GM18519 (cell line): ENCODE measurements around the gene WFDC10A.
"Not testable (repeated sequence)": the region's sequence is repeated elsewhere in the genome, so short reads cannot be mapped to it uniquely, and the experiment has no call there.

Experiments
- ATAC-seq: cut with Tn5 transposase; IDR thresholded peaks from one replicate; pipeline ENCODE4 v1.9.1; 2021; ENCODE audit warnings: mild to moderate bottlenecking, moderate library complexity; ENCODE audit not compliant: unreplicated experiment, low FRiP score

The WFDC10A gene

DNA sequence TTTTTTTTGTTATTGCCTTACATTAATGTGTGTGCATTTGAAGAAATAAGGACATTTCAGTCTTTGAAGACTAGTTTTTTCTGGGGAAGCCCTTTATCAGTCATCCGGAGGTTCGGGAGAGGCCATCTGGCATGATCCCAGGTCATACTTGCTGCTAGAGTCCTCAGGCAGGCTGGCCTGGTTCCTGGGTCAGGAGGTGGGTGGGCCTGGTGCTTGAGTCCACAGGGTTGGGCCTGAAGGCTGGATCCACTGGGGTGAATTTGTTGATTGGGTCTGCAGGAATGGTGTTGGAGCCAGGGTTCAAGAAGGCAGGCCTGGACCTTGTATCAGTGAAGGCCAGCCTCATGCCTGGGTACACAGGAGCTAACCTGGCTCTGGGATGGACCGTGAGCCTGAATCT, 17.3 kb downstream of the WFDC10A start:
- no peak for ATAC-seq

DNA sequence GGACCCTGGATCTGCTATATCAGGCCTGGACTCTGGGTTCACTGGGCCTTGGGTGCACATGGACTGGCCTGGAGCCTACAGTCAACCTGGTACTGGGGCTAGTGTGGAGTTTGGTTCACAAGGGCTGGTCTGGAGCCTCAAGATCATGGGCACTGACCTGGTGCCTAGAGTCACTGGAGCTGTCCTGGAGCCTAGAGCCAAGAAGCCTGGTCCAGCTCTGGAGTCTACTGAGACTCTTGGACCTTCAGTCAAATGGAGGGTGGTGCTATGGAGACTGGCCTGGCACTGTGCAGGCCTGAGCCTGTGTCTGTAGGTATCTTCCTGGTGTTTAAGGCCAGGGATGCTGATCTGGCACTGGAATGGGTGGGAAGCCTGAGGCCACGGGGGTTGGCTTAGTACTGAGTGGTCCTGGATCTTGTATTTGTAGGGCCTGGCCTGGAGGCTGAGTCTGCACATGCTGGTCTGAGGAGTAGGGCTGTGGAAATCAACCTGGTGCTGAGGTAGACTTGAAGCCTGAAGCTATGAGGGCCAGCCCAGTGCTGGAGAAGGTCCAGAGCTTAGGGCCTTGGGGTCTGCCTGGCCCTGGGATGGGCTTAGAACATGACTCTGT, 18.0 kb downstream of the WFDC10A start:
- no peak for ATAC-seq

DNA sequence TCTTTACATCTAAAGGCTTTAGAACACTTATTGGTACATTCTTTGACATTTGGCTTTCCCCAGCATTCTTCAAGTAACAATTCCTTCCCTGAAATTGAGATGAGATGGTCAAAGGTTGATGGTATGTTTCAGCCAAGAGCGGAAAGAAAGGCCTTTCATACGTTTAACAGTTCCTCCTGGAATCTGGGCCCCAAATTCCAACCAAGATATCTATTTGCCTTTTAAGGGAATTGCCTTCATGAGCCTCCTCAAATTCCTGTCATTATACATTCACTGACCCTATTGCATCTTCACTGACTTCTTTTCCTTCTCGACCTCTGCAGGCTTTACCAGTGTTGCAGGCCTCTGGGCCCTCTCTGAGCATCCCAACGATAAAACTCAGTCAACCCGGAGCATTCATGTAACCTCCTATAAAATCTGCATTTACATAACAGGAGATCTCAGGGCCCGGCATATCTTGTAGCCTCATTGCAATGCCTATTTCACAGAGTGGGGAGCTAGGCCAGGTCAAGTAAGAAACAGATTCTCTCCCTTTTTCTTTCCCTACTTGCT, 19.8 kb downstream of the WFDC10A start:
- no peak for ATAC-seq

DNA sequence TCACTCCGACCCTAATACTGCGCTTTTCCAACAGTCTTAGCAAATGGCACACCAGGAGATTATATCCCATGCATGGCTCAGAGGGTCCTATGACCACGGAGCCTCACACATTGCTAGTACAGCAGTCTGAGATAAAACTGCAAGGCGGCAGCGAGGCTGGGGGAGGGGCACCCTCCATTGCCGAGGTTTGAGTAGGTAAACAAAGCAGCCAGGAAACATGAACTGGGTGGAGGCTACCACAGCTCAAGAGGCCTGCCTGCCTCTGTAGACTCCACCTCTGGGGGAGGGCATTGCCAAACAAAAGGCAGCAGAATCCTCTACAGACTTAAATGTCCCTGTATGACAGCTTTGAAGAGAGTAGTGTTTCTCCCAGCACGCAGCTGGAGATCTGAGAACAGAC, 22.2 kb downstream of the WFDC10A start:
- not testable (repeated sequence) for ATAC-seq

DNA sequence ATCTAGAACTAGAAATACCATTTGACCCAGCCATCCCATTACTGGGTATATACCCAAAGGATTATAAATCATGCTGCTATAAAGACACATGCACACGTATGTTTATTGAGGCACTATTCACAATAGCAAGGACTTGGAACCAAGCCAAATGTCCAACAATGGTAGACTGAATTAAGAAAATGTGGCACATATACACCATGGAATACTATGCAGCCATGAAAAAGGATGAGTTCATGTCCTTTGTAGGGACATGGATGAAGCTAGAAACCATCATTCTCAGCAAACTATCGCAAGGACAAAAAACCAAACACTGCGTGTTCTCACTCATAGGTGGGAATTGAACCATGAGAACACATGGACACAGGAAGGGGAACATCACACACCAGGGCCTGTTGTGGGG, 27.5 kb downstream of the WFDC10A start:
- not testable (repeated sequence) for ATAC-seq

DNA sequence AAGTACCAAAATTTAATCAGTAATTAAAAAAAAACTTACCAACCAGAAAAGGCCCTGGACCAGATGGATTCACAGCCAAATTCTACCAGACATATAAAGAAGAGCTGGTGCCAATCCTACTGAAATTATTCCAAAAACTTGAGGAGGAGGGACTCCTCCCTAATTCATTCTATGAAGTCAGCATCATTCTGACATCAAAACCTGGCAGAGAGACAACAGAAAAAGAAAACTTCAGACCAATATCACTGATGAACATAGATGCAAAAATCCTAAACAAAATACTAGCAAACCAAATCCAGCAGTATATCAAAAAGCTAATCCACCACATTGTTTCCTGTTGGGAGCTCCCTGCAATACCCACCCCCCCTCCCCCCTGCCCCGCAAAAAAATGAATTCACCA, 40.6 kb downstream of the WFDC10A start, which contains the start of gene WFDC11:
TSS of gene WFDC11 (minus strand) at position 101 of the 400 bp plus-strand sequence. CDS start 19,639 bp downstream, outside the sequence.
- ATAC-seq: no peak

DNA sequence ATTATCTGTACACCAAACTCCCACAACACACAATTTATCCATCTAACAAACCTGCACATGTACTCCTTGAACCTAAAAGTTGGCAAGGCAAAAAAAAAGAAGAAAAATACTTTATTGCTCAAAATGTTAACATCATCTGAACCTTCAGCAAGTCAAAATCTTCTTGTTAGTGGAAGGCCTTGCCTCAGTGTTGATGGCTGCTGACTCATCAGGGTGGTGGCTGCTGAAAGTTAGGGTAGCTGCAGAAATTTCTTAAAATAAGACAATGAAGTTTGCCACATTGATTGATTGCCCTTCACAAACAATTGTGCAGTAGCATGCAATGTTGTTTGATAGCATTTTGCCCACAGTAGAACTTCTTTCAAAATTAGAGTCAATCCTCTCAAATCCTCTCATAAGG, 43.2 kb downstream of the WFDC10A start:
- no peak for ATAC-seq

DNA sequence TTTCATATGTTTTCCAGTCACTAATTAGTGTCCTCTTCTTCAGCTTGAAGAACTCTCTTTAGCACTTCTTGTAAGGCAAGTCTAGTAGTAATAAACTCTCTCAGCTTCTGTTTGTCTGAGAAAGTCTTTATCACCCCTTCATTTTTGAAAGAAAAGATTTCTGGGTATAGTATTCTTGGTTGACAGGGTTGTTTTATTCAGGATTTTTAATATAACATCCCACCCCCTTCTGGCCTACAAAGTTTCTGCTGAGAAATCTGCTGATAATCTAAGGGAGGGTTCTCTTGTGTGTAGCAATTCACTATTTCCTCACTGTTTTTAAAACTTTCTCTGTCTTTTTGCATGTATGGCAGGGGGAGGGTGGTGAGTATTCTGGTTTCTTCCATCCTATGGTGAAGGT, 50.1 kb downstream of the WFDC10A start:
- no peak for ATAC-seq
